Adrenal gland (tissue), 12 donors: ENCODE data around the gene QRICH2. TPM values are rescaled to one million over a fixed set of nuclear protein-coding genes. Genes with fewer than 3 reads are reported as not detected.

Experiments
- DNase-seq, 7 donors: peaks; one replicate each; pipeline ENCODE4 v3.0.0-alpha.2; 2019 to 2020
- H3K27ac ChIP-seq, 5 donors: fragments of 200-600 bp; sonication (generic) in 4 of 5; 1 replicate in 3 of 5; 2 replicates in 2 of 5; pipeline versions ENCODE4 v1.5.1 to v1.8.0; 2016 to 2020; ENCODE audit warnings: mild to moderate bottlenecking in 1 of 5
- H3K27me3 ChIP-seq: fragments of 200-600 bp; 2 replicates; pipeline ENCODE4 v1.8.0; 2021
- H3K36me3 ChIP-seq, 2 donors: fragments of 200-600 bp; replicated peaks in 1 of 2; 1 replicate in 1 of 2; 2 replicates in 1 of 2; pipeline versions ENCODE4 v1.5.1 to v1.8.0; 2018 to 2022
- H3K4me1 ChIP-seq, 2 donors: fragments of 200-600 bp; replicated peaks in 1 of 2; 1 replicate in 1 of 2; 2 replicates in 1 of 2; pipeline versions ENCODE4 v1.5.1 to v1.8.0; 2018 to 2021
- H3K4me3 ChIP-seq, 4 donors: fragments of 200-600 bp; sonication (generic) in 3 of 4; one replicate each; pipeline ENCODE4 v1.5.1; 2016 to 2018
- H3K9me3 ChIP-seq, 3 donors: fragments of 200-600 bp; sonication (generic) in 1 of 3; replicated peaks in 1 of 3; 1 replicate in 2 of 3; 2 replicates in 1 of 3; pipeline versions ENCODE4 v1.5.1 to v1.8.0; 2016 to 2021
- POLR2A ChIP-seq, 2 donors: fragments of 450-650 bp; IDR thresholded peaks; one replicate each; pipeline ENCODE4 v1.6.1; 2017; ENCODE audit warnings: antibody characterized with exemption in 2 of 2, mild to moderate bottlenecking in 2 of 2, moderate library complexity in 1 of 2
- whole genome bisulfite sequencing, 4 donors: extraction: QIAGEN DNeasy Blood & Tissue Kit in 2 of 4; methylation state at CpG; one replicate each; pipeline versions ENCODE4 v1.1.5 to v1.1.7; 2013 to 2017; 5-methylcytosine and 5-hydroxymethylcytosine counted together
- intact Hi-C, 2 donors: fragments of 100-400 bp; cut with DNase I; formaldehyde crosslinking; loops; one replicate each; pipeline versions ENCODE4 v1.14.1 to v1.15.0; 2022 to 2023
- polyA plus RNA-seq, 3 donors: library from polyadenylated mRNA; stranded (reverse); fragments of 200-250 nt in 2 of 3; fragments of 350-450 nt in 1 of 3; fragmentation: Illumina TruSeq in 1 of 3; extraction: RNeasy Lipid Tissue Mini Kit (QIAGEN cat#74804) in 1 of 3; gene quantifications; one replicate each; pipeline ENCODE4 v1.2.3, GENCODE V29; 2013 to 2014
- total RNA-seq, 9 donors: library from RNA; depleted of rRNA in 4 of 9; stranded (reverse); fragments of >200 nt in 4 of 9; fragments of 120-200 nt in 1 of 9; fragmentation: NEBNext Ultra II Directional in 1 of 9; extraction: Animal tissue kit (Norgen Biotek cat#: 25700) in 1 of 9; gene quantifications; one replicate each; pipeline versions ENCODE4 v1.1.0 to v1.2.4, GENCODE V29; 2013 to 2023
- TF ChIP-seq, protein P1 (sequence below), 6 experiments: fragments of 450-650 bp in 4 of 6; fragments of 200-600 bp in 2 of 6; sonication (generic) in 1 of 6; IDR thresholded peaks; 1 replicate in 5 of 6; 2 replicates in 1 of 6; pipeline versions ENCODE4 v1.5.1 to v1.8.0; 2016 to 2021; ENCODE audit warnings: antibody characterized with exemption in 6 of 6, mild to moderate bottlenecking in 2 of 6, moderate library complexity in 1 of 6
- donor health status: healthy with polysubstance abuse.
- donor health status: Bipolar disorder and iron deficiency.
- donor health status: DM: yes; HTN: yes; CAD: no.
- donor health status: DM: no; HTN: no; CAD: no.
- donor health status: DM: no; HTN: no; CAD: no.
- donor health status: DM: yes; HTN: yes; CAD: no.

The QRICH2 gene
- total and polyA plus RNA-seq, 12 donors = 0.09 to 14.2 (median 1.4) TPM

DNA sequence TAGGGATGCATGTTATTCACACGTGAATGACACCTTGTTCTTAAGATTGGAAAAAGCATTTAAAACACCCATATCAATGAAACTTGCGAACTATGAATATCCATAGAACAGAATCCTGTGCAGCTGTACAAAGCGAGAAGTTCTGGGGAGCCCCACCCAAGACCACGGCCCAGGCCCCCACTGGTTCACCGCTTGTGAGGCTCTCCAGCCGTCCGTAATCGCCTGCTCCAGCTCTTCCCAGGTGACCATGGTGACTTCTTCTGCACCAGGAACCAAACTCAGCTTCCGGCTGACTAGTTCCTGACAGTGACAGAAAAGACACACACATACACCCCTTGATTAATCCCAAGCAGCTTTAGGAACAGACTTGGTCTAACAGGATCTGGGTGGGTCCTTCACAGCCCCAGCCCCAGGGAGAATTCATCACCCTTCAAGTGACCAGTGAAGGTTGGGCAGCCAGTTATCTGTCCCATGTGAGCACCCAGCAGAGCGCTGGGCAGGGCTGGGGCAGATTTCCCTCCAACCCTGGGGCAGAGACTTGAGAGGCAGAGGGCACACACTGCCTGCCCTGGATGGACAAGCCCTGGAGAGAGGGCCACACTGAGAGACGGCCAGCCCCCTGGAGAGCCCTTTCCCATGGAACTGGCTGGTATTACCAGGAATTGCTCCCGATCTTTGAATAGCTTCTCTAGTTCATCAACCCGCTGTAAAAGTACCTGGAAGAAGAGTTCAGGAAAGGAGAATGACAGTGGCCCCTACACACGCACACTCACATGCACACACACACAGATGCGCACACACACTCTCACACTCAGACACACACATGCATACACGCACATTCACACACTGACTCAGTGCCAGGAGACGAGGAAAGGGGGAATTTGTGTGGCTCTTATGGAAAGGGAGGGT, 3.6 kb downstream of the QRICH2 start:
- Histone ChIP-seq H3K9me3 (no peaks in the 10 kb centered on the region), H3K36me3 (no peaks in the 10 kb centered on the region), H3K4me3 (no peak overlapping the region), H3K27ac (no peak overlapping the region), H3K4me1 (no peaks in the 10 kb centered on the region), H3K27me3 (no peaks in the 10 kb centered on the region)
- DNase-seq = no peak
- WGBS, 4 donors = 78 to 85% (median 80%) methylated on average over 16 to 17 of the region's 17 CpGs
- intact Hi-C loops = loop anchor here (5.0 kb wide), 1 partner anchor 93 kb away; no protein-coding TSS in a partner anchor
- no peak for TF ChIP-seq POLR2A (IDR thresholded peaks at IDR 0.05)
- TF ChIP-seq, protein P1, sequence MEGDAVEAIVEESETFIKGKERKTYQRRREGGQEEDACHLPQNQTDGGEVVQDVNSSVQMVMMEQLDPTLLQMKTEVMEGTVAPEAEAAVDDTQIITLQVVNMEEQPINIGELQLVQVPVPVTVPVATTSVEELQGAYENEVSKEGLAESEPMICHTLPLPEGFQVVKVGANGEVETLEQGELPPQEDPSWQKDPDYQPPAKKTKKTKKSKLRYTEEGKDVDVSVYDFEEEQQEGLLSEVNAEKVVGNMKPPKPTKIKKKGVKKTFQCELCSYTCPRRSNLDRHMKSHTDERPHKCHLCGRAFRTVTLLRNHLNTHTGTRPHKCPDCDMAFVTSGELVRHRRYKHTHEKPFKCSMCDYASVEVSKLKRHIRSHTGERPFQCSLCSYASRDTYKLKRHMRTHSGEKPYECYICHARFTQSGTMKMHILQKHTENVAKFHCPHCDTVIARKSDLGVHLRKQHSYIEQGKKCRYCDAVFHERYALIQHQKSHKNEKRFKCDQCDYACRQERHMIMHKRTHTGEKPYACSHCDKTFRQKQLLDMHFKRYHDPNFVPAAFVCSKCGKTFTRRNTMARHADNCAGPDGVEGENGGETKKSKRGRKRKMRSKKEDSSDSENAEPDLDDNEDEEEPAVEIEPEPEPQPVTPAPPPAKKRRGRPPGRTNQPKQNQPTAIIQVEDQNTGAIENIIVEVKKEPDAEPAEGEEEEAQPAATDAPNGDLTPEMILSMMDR (IDR thresholded peaks at IDR 0.05) = no peak

DNA sequence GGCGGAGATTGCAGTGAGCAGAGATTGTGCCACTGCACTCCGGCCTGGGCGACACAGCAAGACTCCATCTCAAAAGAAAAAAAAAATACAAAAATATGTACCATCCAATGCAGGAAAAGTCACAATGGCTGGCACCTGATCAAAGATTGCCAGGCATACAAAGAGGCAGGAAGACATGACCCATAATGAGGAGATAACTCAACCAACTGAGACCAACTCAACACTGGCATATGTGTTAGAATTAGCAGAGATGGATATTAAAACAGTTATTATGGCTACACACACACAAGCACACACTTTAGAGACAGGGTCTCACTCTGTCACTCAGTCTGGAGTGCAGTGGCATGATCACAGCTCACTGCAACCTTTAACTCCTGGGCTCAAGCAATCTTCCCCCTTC, 10.6 kb downstream of the QRICH2 start:
- intact Hi-C loops = loop anchor here in 1 of 2 donors (5.0 kb wide), 2 partner anchors 175 to 285 kb away; no protein-coding TSS in a partner anchor
- Histone ChIP-seq H3K4me1 (no peaks in the 10 kb centered on the region), H3K27me3 (no peaks in the 10 kb centered on the region), H3K27ac (no peak overlapping the region), H3K36me3 (no peaks in the 10 kb centered on the region), H3K4me3 (no peak overlapping the region), H3K9me3 (no peaks in the 10 kb centered on the region)
- DNase-seq = no peak
- WGBS, 4 donors = 79 to 97% (median 93%) methylated on average over 3 of the region's 3 CpGs
- TF ChIP-seq POLR2A (IDR thresholded peaks at IDR 0.05) = no peak
- TF ChIP-seq, protein P1 (IDR thresholded peaks at IDR 0.05) = no peak

DNA sequence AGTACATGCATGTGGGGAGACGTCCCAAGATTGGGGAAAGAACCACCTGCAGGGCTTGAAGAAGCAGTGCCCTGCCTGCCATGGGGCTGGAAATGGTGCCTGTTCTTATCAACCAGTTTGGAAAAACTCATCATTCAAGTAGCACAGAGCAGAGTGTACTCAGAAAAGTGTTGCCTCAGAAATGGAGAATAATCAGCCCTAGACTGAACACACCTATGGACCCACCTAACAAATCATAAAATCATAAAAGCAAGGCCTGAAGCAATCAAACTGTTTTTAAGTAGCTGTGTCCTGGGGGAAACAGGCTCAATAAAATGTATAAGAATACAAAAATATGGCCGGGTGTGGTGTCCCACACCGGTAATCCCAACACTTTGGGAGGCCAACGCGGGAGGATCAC, 11.2 kb downstream of the QRICH2 start:
- DNase-seq = no peak
- TF ChIP-seq, protein P1 (IDR thresholded peaks at IDR 0.05) = no peak
- TF ChIP-seq POLR2A (IDR thresholded peaks at IDR 0.05) = no peak
- H3K27ac ChIP-seq = no peak overlapping the region
- no peaks in the 10 kb centered on the region for H3K27me3 ChIP-seq
- no peak overlapping the region for H3K4me3 ChIP-seq
- no peaks in the 10 kb centered on the region for H3K9me3 ChIP-seq
- H3K36me3 ChIP-seq = no peaks in the 10 kb centered on the region
- 90 to 97% (median 94%) methylated on average over 5 of the region's 5 CpGs for WGBS, 4 donors
- no peaks in the 10 kb centered on the region for H3K4me1 ChIP-seq
- intact Hi-C loops = loop anchor here in 1 of 2 donors (5.0 kb wide), 2 partner anchors 175 to 285 kb away; no protein-coding TSS in a partner anchor

DNA sequence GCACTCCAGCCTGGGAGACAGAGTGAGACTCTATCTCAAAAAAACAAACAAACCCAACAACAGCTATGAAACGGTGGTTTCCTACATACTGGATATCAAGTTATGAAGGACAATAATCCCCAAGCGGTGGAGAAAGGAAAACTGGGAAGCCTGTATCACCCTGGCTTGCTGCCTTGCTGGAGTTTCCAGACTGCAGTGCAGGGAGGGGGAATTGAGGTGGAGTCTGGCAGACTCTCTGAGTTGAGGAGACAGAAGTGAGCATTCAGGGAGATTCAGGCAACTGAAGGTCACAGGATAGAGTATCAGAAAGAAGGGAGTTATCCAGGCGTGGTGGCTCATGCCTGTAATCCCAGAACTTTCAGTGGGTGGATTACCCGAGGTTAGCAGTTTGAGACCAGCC, 11.9 kb downstream of the QRICH2 start:
- Histone ChIP-seq H3K9me3 (no peaks in the 10 kb centered on the region), H3K36me3 (no peaks in the 10 kb centered on the region), H3K4me3 (no peak overlapping the region), H3K27ac (no peak overlapping the region), H3K4me1 (no peaks in the 10 kb centered on the region), H3K27me3 (no peaks in the 10 kb centered on the region)
- 26 to 43% (median 34%) methylated on average over 4 of the region's 4 CpGs for WGBS, 4 donors
- intact Hi-C loops = loop anchor here in 1 of 2 donors (5.0 kb wide), 2 partner anchors 174 to 284 kb away; no protein-coding TSS in a partner anchor
- TF ChIP-seq, protein P1 (IDR thresholded peaks at IDR 0.05) = no peak
- no peak for TF ChIP-seq POLR2A (IDR thresholded peaks at IDR 0.05)
- peak in 1 of 7 donors; percentile 39 for DNase-seq
